CD4-positive, CD25-positive, alpha-beta regulatory T cell (primary cell): ENCODE data around the gene ZNF710. TPM values are rescaled to one million over a fixed set of nuclear protein-coding genes. Genes with fewer than 3 reads are reported as not detected.

Experiments used
- ATAC-seq, 2 donors: fragments of 150-1000 bp; cut with Tn5 transposase; one replicate each; pipeline ENCODE4 v1.10.0; 2021; ENCODE audit warnings: low read depth in 2 of 2, moderate number of reproducible peaks in 2 of 2, moderate library complexity in 1 of 2
- DNase-seq, 3 donors: peaks; one replicate each; pipeline versions ENCODE4 v3.0.0 to v3.0.0-alpha.2; 2012 to 2022; ENCODE audit warnings: mixed read lengths in 1 of 3
- H3K27ac ChIP-seq: one replicate; pipeline ENCODE4 v1.7.0; 2013; ENCODE audit warnings: mild to moderate bottlenecking, low read length; ENCODE audit not compliant: insufficient read depth, poor library complexity, severe bottlenecking
- H3K27me3 ChIP-seq: one replicate; pipeline ENCODE4 v1.7.0; 2013; ENCODE audit warnings: low read length; ENCODE audit not compliant: control insufficient read depth, insufficient read depth
- H3K36me3 ChIP-seq: one replicate; pipeline ENCODE4 v1.7.0; 2013; ENCODE audit warnings: mild to moderate bottlenecking, low read length, moderate library complexity; ENCODE audit not compliant: control insufficient read depth, insufficient read depth
- H3K4me1 ChIP-seq: 2 replicates; pipeline ENCODE4 v1.7.0; 2013; ENCODE audit warnings: mild to moderate bottlenecking, low read length; ENCODE audit not compliant: insufficient read depth, control insufficient read depth, poor library complexity, severe bottlenecking
- H3K4me3 ChIP-seq: one replicate; pipeline ENCODE4 v1.7.0; 2013; ENCODE audit warnings: low read depth, mild to moderate bottlenecking, low read length, moderate library complexity
- H3K9me3 ChIP-seq, 2 experiments: 1 replicate in 1 of 2; 2 replicates in 1 of 2; pipeline ENCODE4 v1.7.0; 2013; ENCODE audit warnings: low read length in 2 of 2, mild to moderate bottlenecking in 1 of 2, moderate library complexity in 1 of 2; ENCODE audit not compliant: control insufficient read depth in 2 of 2
- H3K27ac Mint-ChIP-seq, 3 donors: one replicate each; pipeline ENCODE4 v1.8.0; 2020 to 2022; ENCODE audit warnings: mild to moderate bottlenecking in 3 of 3, mixed read lengths in 3 of 3, moderate library complexity in 2 of 3
- H3K27me3 Mint-ChIP-seq: one replicate; pipeline ENCODE4 v1.8.0; 2022; ENCODE audit warnings: mild to moderate bottlenecking, mixed read lengths
- H3K36me3 Mint-ChIP-seq: one replicate; pipeline ENCODE4 v1.8.0; 2020; ENCODE audit warnings: mixed read lengths
- H3K4me1 Mint-ChIP-seq, 4 donors: one replicate each; pipeline ENCODE4 v1.8.0; 2020 to 2022; ENCODE audit warnings: mixed read lengths in 4 of 4, mild to moderate bottlenecking in 1 of 4
- H3K4me3 Mint-ChIP-seq, 4 donors: one replicate each; pipeline ENCODE4 v1.8.0; 2020 to 2022; ENCODE audit warnings: mild to moderate bottlenecking in 4 of 4, mixed read lengths in 4 of 4, moderate library complexity in 3 of 4
- H3K9me3 Mint-ChIP-seq, 7 donors: one replicate each; pipeline ENCODE4 v1.8.0; 2020 to 2022; ENCODE audit warnings: mixed read lengths in 7 of 7, mild to moderate bottlenecking in 3 of 7, moderate library complexity in 2 of 7
- polyA plus RNA-seq, 4 donors: library from polyadenylated mRNA; unstranded; fragments of 300-500 nt; fragmentation: Illumina TruSeq; gene quantifications; one replicate each; pipeline ENCODE4 v1.2.3, GENCODE V29; 2021
- total RNA-seq: library from RNA; stranded (reverse); gene quantifications from one replicate; pipeline ENCODE4 v1.2.3, GENCODE V29; 2022

The ZNF710 gene
- total and polyA plus RNA-seq, 5 donors from 2014 or later, result 0.88 to 16.3 (median 2.1) TPM

GRCh38 chr15:89998141-89998661 lies 2.9 kb upstream of the ZNF710 start:
- peak overlapping the region in 2 of 4 donors; percentile 62 to 88 for H3K4me3 Mint-ChIP-seq
- H3K4me1 ChIP-seq, result peaks cover 23% of the 10 kb centered on the region
- no peak overlapping the region for H3K27ac ChIP-seq
- no peak overlapping the region for H3K4me3 ChIP-seq
- H3K27ac Mint-ChIP-seq, result peak overlapping the region in 1 of 3 donors; percentile 26
- H3K36me3 Mint-ChIP-seq, result no peaks in the 10 kb centered on the region
- no peak for DNase-seq
- peaks cover 0 to 2% (median 0%) of the 10 kb centered on the region in 7 donors for H3K9me3 Mint-ChIP-seq
- no peaks in the 10 kb centered on the region for H3K36me3 ChIP-seq
- H3K27me3 ChIP-seq, result no peaks in the 10 kb centered on the region
- H3K9me3 ChIP-seq, result no peaks in the 10 kb centered on the region
- H3K27me3 Mint-ChIP-seq, result peaks cover 15% of the 10 kb centered on the region
- H3K4me1 Mint-ChIP-seq, result peaks cover 0 to 23% (median 12%) of the 10 kb centered on the region in 4 donors
- ATAC-seq, result no peak

GRCh38 chr15:89998923-89999675 lies 2.0 kb upstream of the ZNF710 start:
- no peak overlapping the region for H3K4me3 ChIP-seq
- H3K9me3 ChIP-seq, result no peaks in the 10 kb centered on the region
- Mint-ChIP-seq H3K36me3 (no peaks in the 10 kb centered on the region), H3K4me3 (peak overlapping the region; percentile 60 to 88 (median 66)), H3K4me1 (peaks cover 0 to 31% (median 16%) of the 10 kb centered on the region in 4 donors), H3K9me3 (peaks cover 0 to 2% (median 0%) of the 10 kb centered on the region in 7 donors), H3K27me3 (peaks cover 15% of the 10 kb centered on the region), H3K27ac (peak overlapping the region in 1 of 3 donors; percentile 49)
- H3K4me1 ChIP-seq, result peaks cover 32% of the 10 kb centered on the region
- DNase-seq, result peak in 1 of 3 donors; percentile 34
- H3K36me3 ChIP-seq, result no peaks in the 10 kb centered on the region
- no peak overlapping the region for H3K27ac ChIP-seq
- no peak for ATAC-seq
- no peaks in the 10 kb centered on the region for H3K27me3 ChIP-seq

- Histone ChIP-seq H3K27me3 (no peaks in the 10 kb centered on the region), H3K36me3 (no peaks in the 10 kb centered on the region), H3K4me3 (no peak overlapping the region), H3K9me3 (no peaks in the 10 kb centered on the region), H3K27ac (no peak overlapping the region), H3K4me1 (peaks cover 39% of the 10 kb centered on the region)
- DNase-seq, result no peak
- H3K4me1 Mint-ChIP-seq, result peaks cover under 1 to 38% (median 20%) of the 10 kb centered on the region in 4 donors
- H3K27me3 Mint-ChIP-seq, result peaks cover 15% of the 10 kb centered on the region
- H3K36me3 Mint-ChIP-seq, result no peaks in the 10 kb centered on the region
- H3K27ac Mint-ChIP-seq, result no peak overlapping the region
- H3K4me3 Mint-ChIP-seq, result peak overlapping the region in 3 of 4 donors; percentile 65 to 88 (median 66)
- no peak for ATAC-seq
- peaks cover 0 to 2% (median 0%) of the 10 kb centered on the region in 7 donors for H3K9me3 Mint-ChIP-seq
Observed at GRCh38 chr15:89999676-90000185, 1.4 kb upstream of the ZNF710 start.

- Histone ChIP-seq H3K4me1 (peaks cover 42% of the 10 kb centered on the region), H3K36me3 (no peaks in the 10 kb centered on the region), H3K4me3 (peak overlapping the region; percentile 96), H3K9me3 (no peaks in the 10 kb centered on the region), H3K27me3 (no peaks in the 10 kb centered on the region), H3K27ac (peak overlapping the region; percentile 71)
- H3K36me3 Mint-ChIP-seq, result no peaks in the 10 kb centered on the region
- H3K4me1 Mint-ChIP-seq, result peaks cover 5 to 43% (median 25%) of the 10 kb centered on the region in 4 donors
- DNase-seq (peak in 1 of 3 donors; percentile 33), ATAC-seq (no peak)
- peaks cover 0 to 2% (median 0%) of the 10 kb centered on the region in 7 donors for H3K9me3 Mint-ChIP-seq
- peak overlapping the region; percentile 96 to 98 (median 97) for H3K27ac Mint-ChIP-seq
- H3K4me3 Mint-ChIP-seq, result peak overlapping the region; percentile 96 to 99 (median 98)
- peaks cover 11% of the 10 kb centered on the region for H3K27me3 Mint-ChIP-seq
Observed at GRCh38 chr15:90000186-90001001, 730 bp upstream of the ZNF710 start.

GRCh38 chr15:90001683-90002427 lies 731 bp downstream of the ZNF710 start:
- Histone ChIP-seq H3K27me3 (no peaks in the 10 kb centered on the region), H3K27ac (peak overlapping the region; percentile 71), H3K9me3 (no peaks in the 10 kb centered on the region), H3K4me3 (peak overlapping the region; percentile 26), H3K36me3 (no peaks in the 10 kb centered on the region), H3K4me1 (peaks cover 54% of the 10 kb centered on the region)
- H3K27me3 Mint-ChIP-seq, result peaks cover 11% of the 10 kb centered on the region
- ATAC-seq (peak; percentile 52 to 53), DNase-seq (peak; percentile 60 to 73 (median 70))
- peaks cover 0 to 2% (median 0%) of the 10 kb centered on the region in 7 donors for H3K9me3 Mint-ChIP-seq
- H3K36me3 Mint-ChIP-seq, result no peaks in the 10 kb centered on the region
- peaks cover 5 to 57% (median 35%) of the 10 kb centered on the region in 4 donors for H3K4me1 Mint-ChIP-seq
- H3K4me3 Mint-ChIP-seq, result peak overlapping the region; percentile 47 to 98 (median 88)
- peak overlapping the region; percentile 86 to 96 (median 89) for H3K27ac Mint-ChIP-seq

- Mint-ChIP-seq H3K4me1 (peaks cover 5 to 63% (median 39%) of the 10 kb centered on the region in 4 donors), H3K9me3 (peaks cover 0 to 2% (median 0%) of the 10 kb centered on the region in 7 donors), H3K36me3 (no peaks in the 10 kb centered on the region), H3K4me3 (peak overlapping the region; percentile 80 to 98 (median 91)), H3K27me3 (peaks cover 7% of the 10 kb centered on the region), H3K27ac (peak overlapping the region; percentile 33 to 92 (median 86))
- no peaks in the 10 kb centered on the region for H3K36me3 ChIP-seq
- ATAC-seq, result peak in 1 of 2 donors; percentile 23
- DNase-seq, result peak; percentile 15 to 41 (median 17)
- peak overlapping the region; percentile 71 for H3K27ac ChIP-seq
- H3K9me3 ChIP-seq, result no peaks in the 10 kb centered on the region
- no peaks in the 10 kb centered on the region for H3K27me3 ChIP-seq
- H3K4me3 ChIP-seq, result peak overlapping the region; percentile 78
- peaks cover 56% of the 10 kb centered on the region for H3K4me1 ChIP-seq
Observed at GRCh38 chr15:90002428-90002844, 1.3 kb downstream of the ZNF710 start.
